CD4-positive, CD25-positive, alpha-beta regulatory T cell (primary cell): ENCODE measurements around the gene TUBGCP2. TPM values are rescaled to one million over a fixed set of nuclear protein-coding genes. Genes with fewer than 3 reads are reported as not detected.

Experiments
- ATAC-seq, 2 donors: fragments of 150-1000 bp; cut with Tn5 transposase; one replicate each; pipeline ENCODE4 v1.10.0; 2021; ENCODE audit warnings: low read depth in 2 of 2, moderate number of reproducible peaks in 2 of 2, moderate library complexity in 1 of 2
- DNase-seq, 3 donors: peaks; one replicate each; pipeline versions ENCODE4 v3.0.0 to v3.0.0-alpha.2; 2012 to 2022; ENCODE audit warnings: mixed read lengths in 1 of 3
- H3K27ac ChIP-seq: one replicate; pipeline ENCODE4 v1.7.0; 2013; ENCODE audit warnings: mild to moderate bottlenecking, low read length; ENCODE audit not compliant: insufficient read depth, poor library complexity, severe bottlenecking
- H3K27me3 ChIP-seq: one replicate; pipeline ENCODE4 v1.7.0; 2013; ENCODE audit warnings: low read length; ENCODE audit not compliant: control insufficient read depth, insufficient read depth
- H3K36me3 ChIP-seq: one replicate; pipeline ENCODE4 v1.7.0; 2013; ENCODE audit warnings: mild to moderate bottlenecking, low read length, moderate library complexity; ENCODE audit not compliant: control insufficient read depth, insufficient read depth
- H3K4me1 ChIP-seq: 2 replicates; pipeline ENCODE4 v1.7.0; 2013; ENCODE audit warnings: mild to moderate bottlenecking, low read length; ENCODE audit not compliant: insufficient read depth, control insufficient read depth, poor library complexity, severe bottlenecking
- H3K4me3 ChIP-seq: one replicate; pipeline ENCODE4 v1.7.0; 2013; ENCODE audit warnings: low read depth, mild to moderate bottlenecking, low read length, moderate library complexity
- H3K9me3 ChIP-seq, 2 experiments: 1 replicate in 1 of 2; 2 replicates in 1 of 2; pipeline ENCODE4 v1.7.0; 2013; ENCODE audit warnings: low read length in 2 of 2, mild to moderate bottlenecking in 1 of 2, moderate library complexity in 1 of 2; ENCODE audit not compliant: control insufficient read depth in 2 of 2
- H3K27ac Mint-ChIP-seq, 3 donors: one replicate each; pipeline ENCODE4 v1.8.0; 2020 to 2022; ENCODE audit warnings: mild to moderate bottlenecking in 3 of 3, mixed read lengths in 3 of 3, moderate library complexity in 2 of 3
- H3K27me3 Mint-ChIP-seq: one replicate; pipeline ENCODE4 v1.8.0; 2022; ENCODE audit warnings: mild to moderate bottlenecking, mixed read lengths
- H3K36me3 Mint-ChIP-seq: one replicate; pipeline ENCODE4 v1.8.0; 2020; ENCODE audit warnings: mixed read lengths
- H3K4me1 Mint-ChIP-seq, 4 donors: one replicate each; pipeline ENCODE4 v1.8.0; 2020 to 2022; ENCODE audit warnings: mixed read lengths in 4 of 4, mild to moderate bottlenecking in 1 of 4
- H3K4me3 Mint-ChIP-seq, 4 donors: one replicate each; pipeline ENCODE4 v1.8.0; 2020 to 2022; ENCODE audit warnings: mild to moderate bottlenecking in 4 of 4, mixed read lengths in 4 of 4, moderate library complexity in 3 of 4
- H3K9me3 Mint-ChIP-seq, 7 donors: one replicate each; pipeline ENCODE4 v1.8.0; 2020 to 2022; ENCODE audit warnings: mixed read lengths in 7 of 7, mild to moderate bottlenecking in 3 of 7, moderate library complexity in 2 of 7
- polyA plus RNA-seq, 4 donors: library from polyadenylated mRNA; unstranded; fragments of 300-500 nt; fragmentation: Illumina TruSeq; gene quantifications; one replicate each; pipeline ENCODE4 v1.2.3, GENCODE V29; 2021
- total RNA-seq: library from RNA; stranded (reverse); gene quantifications from one replicate; pipeline ENCODE4 v1.2.3, GENCODE V29; 2022

TUBGCP2 gene
- total and polyA plus RNA-seq, 5 donors from 2014 or later, result 23.5 to 73.8 (median 31.7) TPM

GRCh38 chr10:133261726-133262325 is 46.8 kb downstream of the TUBGCP2 start:
- H3K4me1 Mint-ChIP-seq, result peaks cover 0 to 78% (median 29%) of the 10 kb centered on the region in 4 donors
- no peaks in the 10 kb centered on the region for H3K27me3 Mint-ChIP-seq
- Histone ChIP-seq H3K36me3 (no peaks in the 10 kb centered on the region), H3K9me3 (no peaks in the 10 kb centered on the region), H3K4me3 (peak overlapping the region; percentile 53), H3K27me3 (no peaks in the 10 kb centered on the region), H3K4me1 (peaks cover 80% of the 10 kb centered on the region), H3K27ac (peak overlapping the region; percentile 90)
- H3K36me3 Mint-ChIP-seq, result no peaks in the 10 kb centered on the region
- DNase-seq, result peak; percentile 76 to 81 (median 81)
- H3K27ac Mint-ChIP-seq, result peak overlapping the region; percentile 26 to 83 (median 32)
- peak; percentile 45 to 52 for ATAC-seq
- no peaks in the 10 kb centered on the region for H3K9me3 Mint-ChIP-seq
- peak overlapping the region; percentile 74 to 85 (median 82) for H3K4me3 Mint-ChIP-seq

- Histone ChIP-seq H3K36me3 (no peaks in the 10 kb centered on the region), H3K27me3 (no peaks in the 10 kb centered on the region), H3K4me1 (peaks cover 80% of the 10 kb centered on the region), H3K27ac (peak overlapping the region; percentile 90), H3K4me3 (no peak overlapping the region), H3K9me3 (no peaks in the 10 kb centered on the region)
- H3K4me3 Mint-ChIP-seq, result peak overlapping the region; percentile 83 to 95 (median 85)
- ATAC-seq, result peak; percentile 33 to 40
- peak overlapping the region; percentile 14 to 95 (median 71) for H3K27ac Mint-ChIP-seq
- no peaks in the 10 kb centered on the region for H3K36me3 Mint-ChIP-seq
- DNase-seq, result peak; percentile 58 to 67 (median 65)
- no peaks in the 10 kb centered on the region for H3K27me3 Mint-ChIP-seq
- peaks cover 0 to 78% (median 29%) of the 10 kb centered on the region in 4 donors for H3K4me1 Mint-ChIP-seq
- no peaks in the 10 kb centered on the region for H3K9me3 Mint-ChIP-seq
Observed at GRCh38 chr10:133260895-133261725, 47.6 kb downstream of the TUBGCP2 start.

GRCh38 chr10:133259602-133259989 is 49.1 kb downstream of the TUBGCP2 start:
- Mint-ChIP-seq H3K9me3 (no peaks in the 10 kb centered on the region), H3K27ac (peak overlapping the region; percentile 95 to 99 (median 96)), H3K27me3 (no peaks in the 10 kb centered on the region), H3K4me3 (peak overlapping the region; percentile 83 to 92 (median 86)), H3K36me3 (no peaks in the 10 kb centered on the region), H3K4me1 (peaks cover 0 to 68% (median 22%) of the 10 kb centered on the region in 4 donors)
- no peaks in the 10 kb centered on the region for H3K9me3 ChIP-seq
- DNase-seq (no peak), ATAC-seq (no peak)
- H3K36me3 ChIP-seq, result no peaks in the 10 kb centered on the region
- H3K27me3 ChIP-seq, result no peaks in the 10 kb centered on the region
- peak overlapping the region; percentile 26 for H3K4me3 ChIP-seq
- peaks cover 71% of the 10 kb centered on the region for H3K4me1 ChIP-seq
- peak overlapping the region; percentile 75 for H3K27ac ChIP-seq

DNA sequence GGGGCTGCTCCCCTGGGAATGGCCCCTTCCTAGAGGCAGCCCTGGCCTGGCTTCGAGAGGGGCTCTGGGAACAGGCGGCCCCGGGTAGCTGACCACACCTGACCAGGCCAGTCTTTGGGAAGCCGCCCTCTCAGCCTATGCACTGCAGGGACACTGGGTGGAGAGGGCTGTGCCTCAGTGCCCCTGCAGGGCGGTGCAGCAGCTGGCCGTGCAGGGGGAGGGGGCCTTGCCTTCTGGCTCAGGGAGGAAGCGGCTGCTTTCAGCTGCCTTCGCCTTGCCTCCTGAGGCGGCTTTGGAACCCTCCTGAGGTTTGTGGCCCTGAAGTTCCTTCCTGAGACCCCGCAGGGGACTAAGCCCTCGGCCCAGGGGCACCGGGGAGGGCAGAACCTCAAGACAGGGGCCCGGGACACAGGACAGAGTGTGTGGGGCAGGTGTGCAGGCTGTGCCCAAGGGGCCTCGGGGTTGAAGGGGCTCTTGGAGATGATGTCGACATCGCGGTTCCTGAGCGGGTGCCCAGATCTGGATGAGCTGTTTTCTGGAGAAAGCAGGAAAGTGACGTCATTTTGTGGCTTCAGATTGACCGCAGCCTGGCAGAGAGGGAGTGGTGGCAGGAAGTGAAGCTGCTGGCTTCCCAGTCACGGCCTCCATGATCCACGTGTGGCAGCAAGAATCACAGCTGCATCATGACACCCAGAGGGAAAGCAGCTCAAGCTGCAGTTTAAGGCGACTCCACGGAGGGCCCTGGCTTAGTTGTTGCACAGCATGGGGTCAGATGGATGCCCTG is 49.7 kb downstream of the TUBGCP2 start:
- H3K27me3 Mint-ChIP-seq, result no peaks in the 10 kb centered on the region
- Histone ChIP-seq H3K9me3 (no peaks in the 10 kb centered on the region), H3K4me1 (peaks cover 65% of the 10 kb centered on the region), H3K36me3 (no peaks in the 10 kb centered on the region), H3K4me3 (peak overlapping the region; percentile 26), H3K27me3 (no peaks in the 10 kb centered on the region), H3K27ac (peak overlapping the region; percentile 75)
- peaks cover 0 to 63% (median 17%) of the 10 kb centered on the region in 4 donors for H3K4me1 Mint-ChIP-seq
- H3K4me3 Mint-ChIP-seq, result peak overlapping the region; percentile 83 to 92 (median 86)
- H3K36me3 Mint-ChIP-seq, result no peaks in the 10 kb centered on the region
- DNase-seq (peak; percentile 47 to 84 (median 74)), ATAC-seq (peak; percentile 53 to 57)
- H3K9me3 Mint-ChIP-seq, result no peaks in the 10 kb centered on the region
- peak overlapping the region; percentile 95 to 99 (median 96) for H3K27ac Mint-ChIP-seq

- H3K4me1 ChIP-seq, result peaks cover 57% of the 10 kb centered on the region
Observed at GRCh38 chr10:133258066-133258817, 50.4 kb downstream of the TUBGCP2 start.

DNA sequence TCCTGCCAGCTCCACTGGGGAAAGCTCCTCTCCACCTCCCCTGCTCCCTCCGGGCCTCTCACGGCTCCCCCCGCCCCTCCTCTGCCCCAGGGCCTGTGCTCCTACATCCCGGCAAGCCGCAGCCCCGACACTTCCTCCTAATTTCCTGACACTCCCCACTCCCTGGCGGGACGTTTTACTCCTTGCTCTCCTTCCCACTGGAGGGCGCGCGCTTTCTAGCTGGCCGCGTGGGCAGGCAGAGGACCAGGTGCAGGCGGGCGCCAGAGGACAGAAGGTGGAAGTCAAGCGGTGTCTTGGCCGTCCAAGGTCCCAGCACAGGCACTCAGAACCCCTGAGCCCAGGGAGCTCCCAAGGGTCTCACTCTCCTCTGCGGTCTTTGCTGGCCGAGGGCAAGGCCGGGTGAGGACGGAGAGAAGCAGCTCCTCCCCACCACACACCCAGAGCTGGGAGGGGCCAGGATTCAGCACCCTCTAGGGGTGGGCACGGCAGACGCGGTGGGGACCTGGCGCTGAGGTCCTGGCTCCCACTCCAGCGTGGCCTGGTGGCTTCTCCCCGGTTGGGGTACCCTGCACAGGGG is 51.1 kb downstream of the TUBGCP2 start:
- Mint-ChIP-seq H3K4me3 (peak overlapping the region in 3 of 4 donors; percentile 7 to 49 (median 29)), H3K9me3 (no peaks in the 10 kb centered on the region), H3K27ac (peak overlapping the region in 2 of 3 donors; percentile 5 to 80), H3K27me3 (no peaks in the 10 kb centered on the region), H3K36me3 (no peaks in the 10 kb centered on the region), H3K4me1 (peaks cover 0 to 50% (median 12%) of the 10 kb centered on the region in 4 donors)
- no peak for ATAC-seq
- H3K4me3 ChIP-seq, result no peak overlapping the region
- H3K4me1 ChIP-seq, result peaks cover 51% of the 10 kb centered on the region
- H3K36me3 ChIP-seq, result no peaks in the 10 kb centered on the region
- H3K27me3 ChIP-seq, result no peaks in the 10 kb centered on the region
- DNase-seq, result no peak
- no peaks in the 10 kb centered on the region for H3K9me3 ChIP-seq
- H3K27ac ChIP-seq, result peak overlapping the region; percentile 75

More at GRCh38 chr10:133258066-133258817, 50.4 kb downstream of the TUBGCP2 start:
- H3K9me3 ChIP-seq, result no peaks in the 10 kb centered on the region
- no peaks in the 10 kb centered on the region for H3K36me3 ChIP-seq
- no peak overlapping the region for H3K4me3 ChIP-seq
- Mint-ChIP-seq H3K4me1 (peaks cover 0 to 56% (median 15%) of the 10 kb centered on the region in 4 donors), H3K36me3 (no peaks in the 10 kb centered on the region), H3K9me3 (no peaks in the 10 kb centered on the region), H3K4me3 (peak overlapping the region in 2 of 4 donors; percentile 29 to 31), H3K27me3 (no peaks in the 10 kb centered on the region), H3K27ac (peak overlapping the region in 2 of 3 donors; percentile 67 to 80)
- peak overlapping the region; percentile 75 for H3K27ac ChIP-seq
- no peaks in the 10 kb centered on the region for H3K27me3 ChIP-seq
- ATAC-seq, result peak in 1 of 2 donors; percentile 10
- peak in 2 of 3 donors; percentile 21 to 71 for DNase-seq
